Uterus (tissue), 2 donors: ENCODE measurements around the gene RNF167.

Source experiments
- POLR2A ChIP-seq, 2 donors: fragments of 450-650 bp; IDR thresholded peaks; one replicate each; pipeline ENCODE4 v1.6.1; 2016; ENCODE audit warnings: antibody characterized with exemption in 2 of 2, mild to moderate bottlenecking in 1 of 2, moderate library complexity in 1 of 2
- TF ChIP-seq, protein P1 (sequence below), 4 experiments: fragments of 200-600 bp in 2 of 4; fragments of 450-650 bp in 2 of 4; sonication (generic) in 2 of 4; IDR thresholded peaks; one replicate each; pipeline ENCODE4 v1.5.1; 2016 to 2019; ENCODE audit warnings: antibody characterized with exemption in 4 of 4, mild to moderate bottlenecking in 2 of 4, moderate library complexity in 1 of 4

GRCh38 chr17:4953451-4953961 lies 13.4 kb downstream of the RNF167 start:
- TF ChIP-seq, protein P1, sequence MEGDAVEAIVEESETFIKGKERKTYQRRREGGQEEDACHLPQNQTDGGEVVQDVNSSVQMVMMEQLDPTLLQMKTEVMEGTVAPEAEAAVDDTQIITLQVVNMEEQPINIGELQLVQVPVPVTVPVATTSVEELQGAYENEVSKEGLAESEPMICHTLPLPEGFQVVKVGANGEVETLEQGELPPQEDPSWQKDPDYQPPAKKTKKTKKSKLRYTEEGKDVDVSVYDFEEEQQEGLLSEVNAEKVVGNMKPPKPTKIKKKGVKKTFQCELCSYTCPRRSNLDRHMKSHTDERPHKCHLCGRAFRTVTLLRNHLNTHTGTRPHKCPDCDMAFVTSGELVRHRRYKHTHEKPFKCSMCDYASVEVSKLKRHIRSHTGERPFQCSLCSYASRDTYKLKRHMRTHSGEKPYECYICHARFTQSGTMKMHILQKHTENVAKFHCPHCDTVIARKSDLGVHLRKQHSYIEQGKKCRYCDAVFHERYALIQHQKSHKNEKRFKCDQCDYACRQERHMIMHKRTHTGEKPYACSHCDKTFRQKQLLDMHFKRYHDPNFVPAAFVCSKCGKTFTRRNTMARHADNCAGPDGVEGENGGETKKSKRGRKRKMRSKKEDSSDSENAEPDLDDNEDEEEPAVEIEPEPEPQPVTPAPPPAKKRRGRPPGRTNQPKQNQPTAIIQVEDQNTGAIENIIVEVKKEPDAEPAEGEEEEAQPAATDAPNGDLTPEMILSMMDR (IDR thresholded peaks at IDR 0.05) = no peak
- TF ChIP-seq POLR2A (IDR thresholded peaks at IDR 0.05) = no peak
